Kidney glomerular epithelial cell (primary cell): ENCODE results near the gene ARHGEF4.
"Not testable (repeated sequence)": the region's sequence is repeated elsewhere in the genome, so short reads cannot be mapped to it uniquely, and the experiment has no call there.

Experiments used
- DNase-seq: peaks from one replicate; lab custom pipeline; 2025; lab: John Stamatoyannopoulos, UW

The ARHGEF4 gene

GRCh38 chr2:131049150-131049718 is 212.5 kb downstream of the ARHGEF4 start:
- no peak for DNase-seq

DNA sequence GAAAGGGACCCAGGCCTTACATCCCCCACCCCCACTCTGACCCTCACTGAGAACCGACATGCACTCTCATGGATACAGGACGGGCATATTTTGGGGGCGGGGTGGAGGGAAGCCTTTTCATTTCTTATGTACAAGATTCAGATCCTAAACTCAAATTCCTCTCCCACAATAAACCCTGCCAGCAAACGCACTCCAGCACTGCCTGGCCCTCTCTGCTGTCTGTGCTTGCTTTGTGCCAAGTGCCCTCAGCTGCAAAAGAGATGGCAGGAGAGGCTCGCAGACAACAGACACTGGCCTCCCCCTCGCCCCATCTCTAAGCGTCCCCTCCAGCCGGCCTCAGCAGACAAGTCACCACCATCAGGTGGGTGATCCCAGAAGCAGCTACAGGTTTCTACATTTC is 214.2 kb downstream of the ARHGEF4 start:
- DNase-seq, result no peak

GRCh38 chr2:131052741-131053263 is 216.1 kb downstream of the ARHGEF4 start:
- DNase-seq, result no peak

DNA sequence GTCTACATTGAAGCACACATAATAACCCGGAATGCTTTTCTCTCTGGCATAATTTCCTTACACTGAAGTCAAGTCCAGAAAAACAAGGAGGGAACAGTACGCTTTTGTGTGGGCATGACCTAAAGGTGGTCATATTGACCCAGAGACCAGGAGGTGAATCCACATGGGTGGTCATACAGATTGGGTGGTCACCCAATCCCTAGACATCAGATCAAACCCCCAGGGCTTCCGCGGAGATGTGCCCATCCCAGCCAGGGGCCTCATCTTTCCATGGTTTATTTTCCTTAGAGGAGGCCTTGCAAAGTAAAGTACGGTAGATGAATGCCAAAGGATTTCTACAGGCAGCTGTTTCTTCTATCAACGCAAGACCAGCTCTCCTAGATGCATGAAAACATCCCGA is 217.8 kb downstream of the ARHGEF4 start:
- DNase-seq, result no peak

DNA sequence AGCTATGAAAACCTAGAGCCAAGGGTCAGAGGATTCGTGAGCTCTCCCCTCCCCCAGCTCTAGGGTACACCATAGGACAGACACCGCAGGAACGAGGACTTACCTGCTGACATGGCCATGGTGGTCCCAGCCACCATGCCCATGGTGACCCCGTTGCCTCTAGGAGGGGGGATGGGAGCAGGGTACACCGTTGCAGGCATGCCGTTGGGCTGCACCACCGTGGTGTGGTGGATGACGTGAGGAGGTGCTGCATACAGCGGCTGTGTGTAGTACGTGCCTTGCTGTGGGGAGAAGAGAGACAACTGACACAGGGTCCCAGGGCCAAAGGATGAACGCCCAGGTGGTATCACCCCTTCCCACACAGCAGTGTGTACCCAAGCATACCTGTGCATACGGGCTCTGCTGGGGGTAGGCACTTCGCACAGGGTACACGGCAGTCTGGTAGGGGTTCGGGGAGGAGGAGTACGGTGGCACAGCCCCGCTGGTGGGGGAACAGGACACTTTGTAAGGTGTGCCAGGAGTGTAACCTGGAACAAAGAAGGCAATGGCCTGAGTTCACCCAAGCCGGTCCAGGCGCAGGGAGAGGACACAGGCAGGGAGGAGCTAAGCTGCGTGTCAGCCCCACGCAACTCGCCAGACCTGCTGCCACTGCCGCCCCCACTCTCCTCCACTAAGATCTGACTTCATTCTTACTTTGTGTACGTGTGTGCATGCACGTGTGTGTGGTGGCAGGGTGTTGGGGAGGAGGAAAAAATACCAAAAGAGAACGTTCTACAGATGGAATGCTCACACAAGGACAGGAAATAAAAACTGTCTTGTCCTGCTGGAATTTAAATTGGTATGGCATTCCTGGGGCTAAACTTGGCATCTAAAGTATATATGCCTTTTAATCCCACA is 218.7 kb downstream of the ARHGEF4 start:
- no peak for DNase-seq

DNA sequence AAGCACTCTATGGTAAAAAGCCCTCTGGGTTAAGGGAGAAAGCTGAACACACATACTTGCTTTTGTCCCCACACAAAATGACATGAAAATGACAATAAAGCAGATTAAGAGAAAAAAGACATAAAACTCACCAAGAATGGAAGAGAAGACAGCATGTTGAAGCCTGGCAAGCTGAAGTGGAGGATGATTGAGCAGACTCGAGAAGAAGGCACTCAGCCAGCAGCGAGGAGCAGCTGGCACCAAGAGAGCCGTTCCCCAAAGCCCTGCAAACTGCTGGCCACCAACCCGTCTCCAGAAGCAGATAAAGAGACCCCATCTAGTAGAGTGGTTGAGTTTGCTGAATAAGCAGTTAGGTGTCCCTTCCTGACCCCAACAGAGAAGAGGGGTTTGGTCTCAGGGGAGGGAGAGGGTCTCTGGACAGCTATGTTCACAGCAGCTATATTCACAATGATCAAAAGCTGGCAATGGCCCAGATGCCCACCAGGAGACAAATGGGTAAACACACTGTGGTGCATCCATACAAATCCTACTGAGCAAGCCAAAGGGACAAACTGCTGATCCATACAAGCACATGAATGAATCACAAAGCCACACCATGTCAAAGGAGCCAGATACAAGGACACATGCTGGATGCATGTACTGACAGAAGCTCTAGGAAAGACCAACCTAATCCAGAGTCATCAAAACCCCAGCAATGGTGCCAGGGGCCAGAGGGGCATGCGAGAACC is 219.7 kb downstream of the ARHGEF4 start:
- no peak for DNase-seq

GRCh38 chr2:131056932-131057287 is 220.2 kb downstream of the ARHGEF4 start:
- DNase-seq, result no peak

DNA sequence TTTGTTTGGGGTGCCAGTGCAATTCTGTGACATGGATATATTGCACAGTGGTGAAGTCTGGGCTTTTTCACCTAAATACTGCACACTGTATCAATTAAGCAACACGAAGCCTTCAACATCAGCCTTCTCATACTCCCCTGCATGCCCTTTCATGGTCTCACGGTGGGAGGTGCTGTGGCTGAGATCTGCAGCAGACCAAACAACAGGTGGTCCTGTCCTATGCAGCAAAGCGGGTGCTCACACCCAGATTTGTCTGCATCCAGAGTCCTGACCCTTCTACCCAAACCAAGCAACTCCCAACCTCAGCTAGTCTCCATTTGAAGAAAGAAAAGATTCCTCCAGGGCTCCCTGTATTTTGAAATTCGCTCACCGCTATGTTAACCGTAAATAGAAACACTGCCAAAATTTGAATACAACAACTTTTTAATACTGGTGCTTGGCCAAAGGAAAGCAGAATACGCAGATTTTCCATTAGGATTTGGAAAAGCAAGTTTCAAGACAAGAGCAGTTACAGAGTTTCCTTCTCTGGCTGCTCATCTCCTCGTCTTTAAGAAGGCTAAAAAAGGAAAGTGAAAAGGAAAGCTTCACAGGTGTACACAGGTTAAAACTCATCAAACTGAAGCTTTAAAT is 221.6 kb downstream of the ARHGEF4 start:
- DNase-seq, result no peak

DNA sequence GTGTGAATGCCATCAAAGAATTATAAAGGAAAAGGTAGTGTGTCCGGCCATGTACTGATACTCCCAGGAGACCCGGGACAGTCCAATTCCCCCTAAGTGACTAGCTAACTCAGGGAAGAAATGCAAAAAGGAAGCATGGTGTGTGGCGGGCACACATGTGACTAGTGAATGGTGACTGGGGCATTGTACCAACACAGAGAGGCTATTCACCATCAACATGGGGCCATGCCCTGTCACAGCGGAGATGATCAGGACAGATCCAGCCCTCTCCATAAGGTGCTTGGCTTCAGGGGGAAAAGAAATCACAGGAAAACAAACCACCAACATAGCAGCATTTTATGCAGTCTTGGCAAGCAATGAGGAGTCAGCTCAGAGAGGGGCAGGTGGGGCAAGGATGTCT is 222.2 kb downstream of the ARHGEF4 start:
- DNase-seq, result no peak

DNA sequence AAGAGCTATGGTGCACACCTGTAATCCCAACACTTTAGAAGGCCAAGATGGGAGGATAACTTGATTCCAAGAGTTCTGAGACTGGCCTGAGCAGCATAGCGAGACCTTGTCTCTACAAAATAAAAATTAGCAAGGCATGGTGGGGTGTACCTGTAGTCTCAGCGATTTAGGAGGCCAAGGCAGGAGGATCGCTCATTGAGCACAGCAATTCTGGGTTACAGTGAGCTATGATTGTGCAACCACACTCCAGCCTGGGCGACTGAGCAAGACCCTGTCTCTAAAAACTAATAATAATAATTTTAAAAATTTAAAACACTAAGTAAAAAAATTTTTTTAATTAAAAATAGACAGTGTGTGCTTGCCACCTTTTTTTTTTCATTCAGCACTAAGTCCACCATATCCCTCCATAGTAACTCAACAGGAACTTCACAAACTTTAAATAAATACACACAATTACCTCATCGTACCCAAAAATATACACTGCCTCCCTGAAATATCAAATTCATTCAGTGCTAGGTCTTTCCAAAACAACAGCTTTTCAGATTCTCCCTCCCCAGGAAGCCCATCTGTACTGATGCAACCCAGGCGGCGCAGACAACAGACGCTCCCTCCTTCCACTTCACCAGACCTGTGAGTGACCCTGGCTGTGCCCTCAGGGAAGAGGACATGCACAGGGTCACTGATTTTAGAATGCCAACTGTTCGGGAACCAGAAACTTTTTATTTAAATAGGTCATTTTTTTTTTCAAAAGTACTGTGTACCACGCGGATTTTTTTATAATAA is 227.0 kb downstream of the ARHGEF4 start:
- DNase-seq, result no peak

GRCh38 chr2:131064589-131065512 is 228.1 kb downstream of the ARHGEF4 start:
- no peak for DNase-seq

GRCh38 chr2:131067465-131068125 is 230.9 kb downstream of the ARHGEF4 start:
- DNase-seq, result no peak

DNA sequence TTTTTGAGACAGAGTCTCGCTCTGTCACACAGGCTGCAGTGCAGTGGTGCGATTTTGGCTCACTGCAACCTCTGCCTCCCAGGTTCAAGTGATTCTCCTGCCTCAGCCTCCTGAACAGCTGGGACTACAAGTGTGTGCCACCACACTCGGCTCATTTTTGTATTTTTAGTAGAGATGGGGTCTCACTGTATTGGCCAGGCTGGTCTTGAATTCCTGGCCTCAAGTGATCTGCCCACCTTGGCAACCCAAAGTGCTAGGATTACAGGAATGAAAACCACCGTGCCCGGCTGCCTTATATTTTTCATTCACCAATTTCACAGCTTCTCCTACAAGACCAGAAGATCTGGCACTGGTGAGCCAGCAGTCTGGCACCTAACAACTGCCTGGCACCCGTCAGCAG is 231.5 kb downstream of the ARHGEF4 start:
- DNase-seq, result not testable (repeated sequence)

DNA sequence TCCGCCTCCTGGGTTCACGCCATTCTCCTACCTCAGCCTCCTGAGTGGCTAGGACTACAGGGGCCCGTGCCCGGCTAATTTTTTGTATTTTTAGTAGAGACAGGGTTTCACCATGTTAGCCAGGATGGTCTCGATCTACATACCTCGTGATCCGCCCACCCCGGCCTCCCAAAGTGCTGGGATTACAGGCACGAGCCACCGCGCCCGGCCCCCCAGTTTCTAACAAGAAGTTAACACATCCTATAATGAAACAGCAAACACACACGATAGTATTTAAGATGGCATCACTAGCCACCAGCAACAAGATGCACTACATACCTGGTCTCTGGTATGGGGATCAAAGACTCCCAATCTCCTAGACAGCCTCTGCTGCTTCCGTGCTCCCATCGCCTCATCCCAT is 238.9 kb downstream of the ARHGEF4 start:
- not testable (repeated sequence) for DNase-seq

DNA sequence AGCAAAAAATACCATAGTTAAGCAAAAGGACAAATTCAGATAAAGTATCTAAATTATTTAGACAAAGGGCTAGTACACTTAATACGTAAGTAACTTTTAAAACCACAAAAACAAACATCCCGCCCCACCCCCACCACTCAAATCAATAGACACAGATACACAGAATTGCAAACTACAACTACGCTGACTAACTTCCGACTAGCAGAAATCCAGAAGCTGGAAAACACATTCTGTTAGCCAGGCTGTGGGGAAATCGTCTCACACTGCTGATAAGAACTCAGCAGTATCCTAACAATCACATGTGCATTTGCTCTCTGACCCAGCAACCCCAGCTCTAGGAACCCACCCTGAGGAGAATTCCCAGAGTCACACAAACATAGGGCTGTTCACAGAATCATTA is 240.0 kb downstream of the ARHGEF4 start:
- DNase-seq, result no peak

GRCh38 chr2:131077182-131077846 is 240.6 kb downstream of the ARHGEF4 start:
- no peak for DNase-seq

DNA sequence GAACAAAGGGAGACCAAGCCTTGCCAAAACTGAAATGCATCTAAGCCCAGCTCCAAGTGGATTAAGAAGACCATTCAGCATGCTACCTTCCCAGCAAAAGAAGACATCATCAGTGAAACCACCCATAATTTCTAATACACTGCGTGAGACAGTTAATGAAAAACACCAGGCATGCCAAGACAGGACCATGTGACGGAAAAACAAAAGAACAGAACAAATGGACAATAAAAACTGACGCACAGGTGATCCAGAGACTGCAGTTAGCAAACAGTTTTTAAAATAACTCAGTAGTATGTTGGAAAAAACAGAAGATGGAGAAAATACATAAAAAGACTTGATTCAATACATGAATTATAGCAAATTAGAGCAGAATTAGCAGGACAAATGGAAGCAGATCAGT is 241.3 kb downstream of the ARHGEF4 start:
- no peak for DNase-seq

- not testable (repeated sequence) for DNase-seq
Measured at GRCh38 chr2:131079931-131080330, 243.2 kb downstream of the ARHGEF4 start.

DNA sequence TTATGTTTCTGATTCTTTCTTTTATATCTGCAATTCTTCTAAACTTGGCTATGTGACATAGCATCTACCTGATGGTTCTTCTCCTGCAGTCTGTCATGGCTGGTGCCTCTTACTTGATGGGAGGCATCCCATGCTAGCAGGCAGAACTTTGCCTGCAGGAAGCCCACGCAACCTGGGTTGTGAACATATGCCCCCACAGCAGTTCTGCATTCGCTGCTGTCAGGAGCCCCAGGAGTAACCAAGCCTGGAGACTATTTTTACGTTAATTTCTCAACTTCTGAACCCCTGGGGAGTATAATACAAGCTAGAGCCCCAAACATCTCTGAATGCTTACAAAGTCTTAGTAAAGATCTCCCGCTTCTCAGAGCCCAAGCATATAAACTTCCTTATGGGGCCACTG is 244.5 kb downstream of the ARHGEF4 start:
- no peak for DNase-seq
